ENCODE measurements around the gene HS3ST3A1. TPM values are rescaled to one million over a fixed set of nuclear protein-coding genes. Genes with fewer than 3 reads are reported as not detected.

HS3ST3A1 gene
- total and polyA plus RNA-seq, 2 experiments from 2014 or later, result 5.4 to 24.1 TPM

DNA sequence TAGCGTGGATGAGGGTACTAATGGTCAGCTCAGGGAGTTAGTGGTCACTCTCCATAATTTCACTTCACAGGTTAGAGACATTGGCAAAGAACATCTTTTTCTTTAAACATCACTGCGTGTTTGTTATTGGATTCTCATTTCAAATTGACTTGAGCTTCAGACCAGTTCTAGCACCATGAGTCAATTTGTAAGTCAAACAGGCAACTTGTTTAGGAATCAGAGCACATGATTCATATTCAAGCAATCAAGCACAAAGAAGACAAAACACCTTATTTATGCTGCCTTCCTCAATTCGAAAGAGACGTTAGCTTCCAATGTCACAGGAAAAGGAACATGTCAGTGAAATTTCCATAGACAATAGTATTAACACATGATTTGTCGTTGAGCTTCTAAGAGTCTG is 62.3 kb downstream of the HS3ST3A1 start:
- Histone ChIP-seq H2AFZ (no peak overlapping the region), H3K27me3 (ENCODE audit: insufficient read depth) (no peaks in the 10 kb centered on the region), H3K4me1 (ENCODE audit: insufficient read depth) (no peaks in the 10 kb centered on the region; the same call in 1 of the 2 replicates), H3K36me3 (ENCODE audit: insufficient read depth) (peaks cover 9% of the 10 kb centered on the region; the same call in 1 of the 2 replicates), H3K27ac (ENCODE audit: low read depth) (no peak overlapping the region), H3F3A (replicated peaks; ENCODE audit: low read depth) (no peaks in the 10 kb centered on the region), H4K20me1 (replicated peaks; ENCODE audit: insufficient read depth) (no peaks in the 10 kb centered on the region), H3K4me2 (no peak overlapping the region), H3K79me2 (replicated peaks; ENCODE audit: insufficient read depth) (no peaks in the 10 kb centered on the region), H3K9me2 (ENCODE audit: insufficient read depth) (peaks cover 10% of the 10 kb centered on the region), H3K4me3 (no peak overlapping the region)
- no peak overlapping the region for H3K4me3 Mint-ChIP-seq
- no peak for DNase-seq (ENCODE audit: low spot score)
- no peaks in the 10 kb centered on the region for H3K4me1 Mint-ChIP-seq
- ATAC-seq, result no peak
- H3K27ac Mint-ChIP-seq, result no peak overlapping the region
- H3K27me3 Mint-ChIP-seq (ENCODE audit: insufficient read depth, low read depth, poor library complexity), result no peaks in the 10 kb centered on the region
- peaks cover 14% of the 10 kb centered on the region; the same call in 2 of the 3 replicates for H3K36me3 Mint-ChIP-seq (ENCODE audit: low read depth)
- TF ChIP-seq ZNF114 (CRISPR knock-in tag; IDR thresholded peaks at IDR 0.05) (no peak), CREB1 (CRISPR knock-in tag; IDR thresholded peaks at IDR 0.05; ENCODE audit: low read depth) (no peak), NANOG (IDR thresholded peaks at IDR 0.05; ENCODE audit: borderline replicate concordance) (no peak), ZNF331 (CRISPR knock-in tag; IDR thresholded peaks at IDR 0.05; ENCODE audit: low read depth) (no peak), STAT1 (IDR thresholded peaks at IDR 0.05; ENCODE audit: unreplicated experiment) (no peak), EZH2 (IDR thresholded peaks at IDR 0.05; ENCODE audit: low read depth, unreplicated experiment) (no peak), JUNB (IDR thresholded peaks at IDR 0.05; ENCODE audit: unreplicated experiment) (no peak), EZH2phosphoT487 (IDR thresholded peaks at IDR 0.05; ENCODE audit: unreplicated experiment) (no peak), POLR2AphosphoS5 (IDR thresholded peaks at IDR 0.05; ENCODE audit: low read depth) (no peak)
- TF ChIP-seq, protein P1, sequence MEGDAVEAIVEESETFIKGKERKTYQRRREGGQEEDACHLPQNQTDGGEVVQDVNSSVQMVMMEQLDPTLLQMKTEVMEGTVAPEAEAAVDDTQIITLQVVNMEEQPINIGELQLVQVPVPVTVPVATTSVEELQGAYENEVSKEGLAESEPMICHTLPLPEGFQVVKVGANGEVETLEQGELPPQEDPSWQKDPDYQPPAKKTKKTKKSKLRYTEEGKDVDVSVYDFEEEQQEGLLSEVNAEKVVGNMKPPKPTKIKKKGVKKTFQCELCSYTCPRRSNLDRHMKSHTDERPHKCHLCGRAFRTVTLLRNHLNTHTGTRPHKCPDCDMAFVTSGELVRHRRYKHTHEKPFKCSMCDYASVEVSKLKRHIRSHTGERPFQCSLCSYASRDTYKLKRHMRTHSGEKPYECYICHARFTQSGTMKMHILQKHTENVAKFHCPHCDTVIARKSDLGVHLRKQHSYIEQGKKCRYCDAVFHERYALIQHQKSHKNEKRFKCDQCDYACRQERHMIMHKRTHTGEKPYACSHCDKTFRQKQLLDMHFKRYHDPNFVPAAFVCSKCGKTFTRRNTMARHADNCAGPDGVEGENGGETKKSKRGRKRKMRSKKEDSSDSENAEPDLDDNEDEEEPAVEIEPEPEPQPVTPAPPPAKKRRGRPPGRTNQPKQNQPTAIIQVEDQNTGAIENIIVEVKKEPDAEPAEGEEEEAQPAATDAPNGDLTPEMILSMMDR (conservative IDR thresholded peaks at IDR 0.05; ENCODE audit: low read depth in 2 of 2), result no peak
- TF ChIP-seq, protein P2, sequence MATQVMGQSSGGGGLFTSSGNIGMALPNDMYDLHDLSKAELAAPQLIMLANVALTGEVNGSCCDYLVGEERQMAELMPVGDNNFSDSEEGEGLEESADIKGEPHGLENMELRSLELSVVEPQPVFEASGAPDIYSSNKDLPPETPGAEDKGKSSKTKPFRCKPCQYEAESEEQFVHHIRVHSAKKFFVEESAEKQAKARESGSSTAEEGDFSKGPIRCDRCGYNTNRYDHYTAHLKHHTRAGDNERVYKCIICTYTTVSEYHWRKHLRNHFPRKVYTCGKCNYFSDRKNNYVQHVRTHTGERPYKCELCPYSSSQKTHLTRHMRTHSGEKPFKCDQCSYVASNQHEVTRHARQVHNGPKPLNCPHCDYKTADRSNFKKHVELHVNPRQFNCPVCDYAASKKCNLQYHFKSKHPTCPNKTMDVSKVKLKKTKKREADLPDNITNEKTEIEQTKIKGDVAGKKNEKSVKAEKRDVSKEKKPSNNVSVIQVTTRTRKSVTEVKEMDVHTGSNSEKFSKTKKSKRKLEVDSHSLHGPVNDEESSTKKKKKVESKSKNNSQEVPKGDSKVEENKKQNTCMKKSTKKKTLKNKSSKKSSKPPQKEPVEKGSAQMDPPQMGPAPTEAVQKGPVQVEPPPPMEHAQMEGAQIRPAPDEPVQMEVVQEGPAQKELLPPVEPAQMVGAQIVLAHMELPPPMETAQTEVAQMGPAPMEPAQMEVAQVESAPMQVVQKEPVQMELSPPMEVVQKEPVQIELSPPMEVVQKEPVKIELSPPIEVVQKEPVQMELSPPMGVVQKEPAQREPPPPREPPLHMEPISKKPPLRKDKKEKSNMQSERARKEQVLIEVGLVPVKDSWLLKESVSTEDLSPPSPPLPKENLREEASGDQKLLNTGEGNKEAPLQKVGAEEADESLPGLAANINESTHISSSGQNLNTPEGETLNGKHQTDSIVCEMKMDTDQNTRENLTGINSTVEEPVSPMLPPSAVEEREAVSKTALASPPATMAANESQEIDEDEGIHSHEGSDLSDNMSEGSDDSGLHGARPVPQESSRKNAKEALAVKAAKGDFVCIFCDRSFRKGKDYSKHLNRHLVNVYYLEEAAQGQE (IDR thresholded peaks at IDR 0.05; ENCODE audit: unreplicated experiment), result no peak
- TF ChIP-seq, protein P3, sequence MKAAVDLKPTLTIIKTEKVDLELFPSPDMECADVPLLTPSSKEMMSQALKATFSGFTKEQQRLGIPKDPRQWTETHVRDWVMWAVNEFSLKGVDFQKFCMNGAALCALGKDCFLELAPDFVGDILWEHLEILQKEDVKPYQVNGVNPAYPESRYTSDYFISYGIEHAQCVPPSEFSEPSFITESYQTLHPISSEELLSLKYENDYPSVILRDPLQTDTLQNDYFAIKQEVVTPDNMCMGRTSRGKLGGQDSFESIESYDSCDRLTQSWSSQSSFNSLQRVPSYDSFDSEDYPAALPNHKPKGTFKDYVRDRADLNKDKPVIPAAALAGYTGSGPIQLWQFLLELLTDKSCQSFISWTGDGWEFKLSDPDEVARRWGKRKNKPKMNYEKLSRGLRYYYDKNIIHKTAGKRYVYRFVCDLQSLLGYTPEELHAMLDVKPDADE (IDR thresholded peaks at IDR 0.05), result no peak
- TF ChIP-seq, protein P4, sequence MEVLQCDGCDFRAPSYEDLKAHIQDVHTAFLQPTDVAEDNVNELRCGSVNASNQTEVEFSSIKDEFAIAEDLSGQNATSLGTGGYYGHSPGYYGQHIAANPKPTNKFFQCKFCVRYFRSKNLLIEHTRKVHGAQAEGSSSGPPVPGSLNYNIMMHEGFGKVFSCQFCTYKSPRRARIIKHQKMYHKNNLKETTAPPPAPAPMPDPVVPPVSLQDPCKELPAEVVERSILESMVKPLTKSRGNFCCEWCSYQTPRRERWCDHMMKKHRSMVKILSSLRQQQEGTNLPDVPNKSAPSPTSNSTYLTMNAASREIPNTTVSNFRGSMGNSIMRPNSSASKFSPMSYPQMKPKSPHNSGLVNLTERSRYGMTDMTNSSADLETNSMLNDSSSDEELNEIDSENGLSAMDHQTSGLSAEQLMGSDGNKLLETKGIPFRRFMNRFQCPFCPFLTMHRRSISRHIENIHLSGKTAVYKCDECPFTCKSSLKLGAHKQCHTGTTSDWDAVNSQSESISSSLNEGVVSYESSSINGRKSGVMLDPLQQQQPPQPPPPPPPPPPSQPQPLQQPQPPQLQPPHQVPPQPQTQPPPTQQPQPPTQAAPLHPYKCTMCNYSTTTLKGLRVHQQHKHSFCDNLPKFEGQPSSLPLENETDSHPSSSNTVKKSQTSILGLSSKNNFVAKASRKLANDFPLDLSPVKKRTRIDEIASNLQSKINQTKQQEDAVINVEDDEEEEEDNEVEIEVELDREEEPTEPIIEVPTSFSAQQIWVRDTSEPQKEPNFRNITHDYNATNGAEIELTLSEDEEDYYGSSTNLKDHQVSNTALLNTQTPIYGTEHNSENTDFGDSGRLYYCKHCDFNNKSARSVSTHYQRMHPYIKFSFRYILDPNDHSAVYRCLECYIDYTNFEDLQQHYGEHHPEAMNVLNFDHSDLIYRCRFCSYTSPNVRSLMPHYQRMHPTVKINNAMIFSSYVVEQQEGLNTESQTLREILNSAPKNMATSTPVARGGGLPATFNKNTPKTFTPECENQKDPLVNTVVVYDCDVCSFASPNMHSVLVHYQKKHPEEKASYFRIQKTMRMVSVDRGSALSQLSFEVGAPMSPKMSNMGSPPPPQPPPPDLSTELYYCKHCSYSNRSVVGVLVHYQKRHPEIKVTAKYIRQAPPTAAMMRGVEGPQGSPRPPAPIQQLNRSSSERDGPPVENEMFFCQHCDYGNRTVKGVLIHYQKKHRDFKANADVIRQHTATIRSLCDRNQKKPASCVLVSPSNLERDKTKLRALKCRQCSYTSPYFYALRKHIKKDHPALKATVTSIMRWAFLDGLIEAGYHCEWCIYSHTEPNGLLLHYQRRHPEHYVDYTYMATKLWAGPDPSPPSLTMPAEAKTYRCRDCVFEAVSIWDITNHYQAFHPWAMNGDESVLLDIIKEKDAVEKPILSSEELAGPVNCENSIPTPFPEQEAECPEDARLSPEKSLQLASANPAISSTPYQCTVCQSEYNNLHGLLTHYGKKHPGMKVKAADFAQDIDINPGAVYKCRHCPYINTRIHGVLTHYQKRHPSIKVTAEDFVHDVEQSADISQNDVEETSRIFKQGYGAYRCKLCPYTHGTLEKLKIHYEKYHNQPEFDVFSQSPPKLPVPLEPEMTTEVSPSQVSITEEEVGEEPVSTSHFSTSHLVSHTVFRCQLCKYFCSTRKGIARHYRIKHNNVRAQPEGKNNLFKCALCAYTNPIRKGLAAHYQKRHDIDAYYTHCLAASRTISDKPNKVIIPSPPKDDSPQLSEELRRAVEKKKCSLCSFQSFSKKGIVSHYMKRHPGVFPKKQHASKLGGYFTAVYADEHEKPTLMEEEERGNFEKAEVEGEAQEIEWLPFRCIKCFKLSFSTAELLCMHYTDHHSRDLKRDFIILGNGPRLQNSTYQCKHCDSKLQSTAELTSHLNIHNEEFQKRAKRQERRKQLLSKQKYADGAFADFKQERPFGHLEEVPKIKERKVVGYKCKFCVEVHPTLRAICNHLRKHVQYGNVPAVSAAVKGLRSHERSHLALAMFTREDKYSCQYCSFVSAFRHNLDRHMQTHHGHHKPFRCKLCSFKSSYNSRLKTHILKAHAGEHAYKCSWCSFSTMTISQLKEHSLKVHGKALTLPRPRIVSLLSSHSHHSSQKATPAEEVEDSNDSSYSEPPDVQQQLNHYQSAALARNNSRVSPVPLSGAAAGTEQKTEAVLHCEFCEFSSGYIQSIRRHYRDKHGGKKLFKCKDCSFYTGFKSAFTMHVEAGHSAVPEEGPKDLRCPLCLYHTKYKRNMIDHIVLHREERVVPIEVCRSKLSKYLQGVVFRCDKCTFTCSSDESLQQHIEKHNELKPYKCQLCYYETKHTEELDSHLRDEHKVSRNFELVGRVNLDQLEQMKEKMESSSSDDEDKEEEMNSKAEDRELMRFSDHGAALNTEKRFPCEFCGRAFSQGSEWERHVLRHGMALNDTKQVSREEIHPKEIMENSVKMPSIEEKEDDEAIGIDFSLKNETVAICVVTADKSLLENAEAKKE (CRISPR knock-in tag; IDR thresholded peaks at IDR 0.05), result no peak
- no peaks in the 10 kb centered on the region; the same call in 2 of the 3 replicates for H3K9me3 Mint-ChIP-seq
